Measurements from ENCODE around the gene MOB3A. TPM values are rescaled to one million over a fixed set of nuclear protein-coding genes. Genes with fewer than 3 reads are reported as not detected.

MOB3A gene
- total and polyA plus RNA-seq, 4 donors: 3.4 to 8.7 (median 6.5) TPM

GRCh38 chr19:2043961-2044708, 52.0 kb downstream of the MOB3A start:
- no peak overlapping the region for H3K9ac ChIP-seq (ENCODE audit: low read depth in 1 of 2, low read length in 2 of 2)
- no peak overlapping the region for H3K4me3 ChIP-seq (ENCODE audit: low read depth in 1 of 3, low read length in 3 of 3)
- TF ChIP-seq EGR1 (IDR thresholded peaks at IDR 0.05; ENCODE audit: low read depth in 2 of 2) (no peak), FOXA2 (IDR thresholded peaks at IDR 0.05) (no peak), HNF4A (conservative IDR thresholded peaks at IDR 0.05) (no peak), FOXA1 (IDR thresholded peaks at IDR 0.05) (no peak), CTCF (IDR thresholded peaks at IDR 0.05; ENCODE audit: low read depth, low read length, missing input control) (no peak), NR2F2 (IDR thresholded peaks at IDR 0.05) (no peak), ZBTB33 (IDR thresholded peaks at IDR 0.05) (no peak), SP1 (IDR thresholded peaks at IDR 0.05) (no peak), RXRA (IDR thresholded peaks at IDR 0.05) (no peak), MAX (IDR thresholded peaks at IDR 0.05) (no peak), GABPA (IDR thresholded peaks at IDR 0.05 in 1 of 2, conservative IDR thresholded peaks at IDR 0.05 in 1 of 2) (no peak), TAF1 (conservative IDR thresholded peaks at IDR 0.05) (no peak), ATF3 (IDR thresholded peaks at IDR 0.05) (no peak), REST (IDR thresholded peaks at IDR 0.05) (no peak), JUND (IDR thresholded peaks at IDR 0.05) (no peak), RAD21 (IDR thresholded peaks at IDR 0.05) (no peak), HNF4G (IDR thresholded peaks at IDR 0.05) (no peak), YY1 (IDR thresholded peaks at IDR 0.05) (no peak)
- DNase-seq (ENCODE audit: low spot score): peak; percentile 40
- peak overlapping the region in 1 of 2 donors; percentile 10 for H3K27ac ChIP-seq (ENCODE audit: low read depth in 1 of 2, low read length in 2 of 2)
- H3K27me3 ChIP-seq (ENCODE audit: control insufficient read depth in 4 of 4, insufficient read depth in 4 of 4, low read length in 3 of 4): no peaks in the 10 kb centered on the region
- H3K36me3 ChIP-seq (ENCODE audit: control insufficient read depth in 4 of 4, insufficient read depth in 3 of 4, low read depth in 1 of 4, low read length in 3 of 4): peaks cover 5 to 27% (median 11%) of the 10 kb centered on the region in 4 donors
- no peaks in the 10 kb centered on the region for H3K9me3 ChIP-seq (ENCODE audit: control insufficient read depth in 4 of 4, low read length in 3 of 4)
- WGBS: 79% methylated on average over 11 of the region's 11 CpGs
- peaks cover 46 to 86% (median 79%) of the 10 kb centered on the region in 4 donors for H3K4me1 ChIP-seq (ENCODE audit: control insufficient read depth in 4 of 4, insufficient read depth in 4 of 4, low read length in 3 of 4)
